A549 (cell line): ENCODE data around the gene PGM1. TPM values are rescaled to one million over a fixed set of nuclear protein-coding genes. Genes with fewer than 3 reads are reported as not detected.
A peak's percentile ranks its signal among the peaks of the same experiment; 100 is the strongest.

Experiments used
- ATAC-seq, 2 experiments: fragments of 200-7000 bp in 1 of 2; fragments of >200 bp in 1 of 2; cut with Nextera tagmentation in 1 of 2; cut with Tn5 transposase in 1 of 2; 3 replicates each; pipeline versions ENCODE4 v1.8.0 to v1.9.1; 2018 to 2020; ENCODE audit warnings: mild to moderate bottlenecking in 1 of 2, moderate library complexity in 1 of 2
- CTCF ChIA-PET: fragments of 300-600 bp; sonication (Branson Sonifier 250); formaldehyde crosslinking; extraction: SDS; loops from one replicate; lab custom pipeline; 2021; ENCODE audit warnings: antibody characterized with exemption, inconsistent platforms; lab: Yijun Ruan, JAX
- POLR2A ChIA-PET: fragments of 350-600 bp; formaldehyde crosslinking; extraction: SDS; loops from one replicate; lab custom pipeline; 2021; ENCODE audit warnings: antibody characterized with exemption, inconsistent platforms; lab: Yijun Ruan, JAX
- DNase-seq, 2 experiments: peaks; one replicate each; pipeline versions ENCODE4 v3.0.0 to v3.0.0-alpha.2; 2011 to 2016; ENCODE audit warnings: low read depth in 1 of 2, low spot score in 1 of 2
- FAIRE-seq: peaks from 2 replicates; lab custom pipeline; 2011; peaks lifted over from hg19 to GRCh38; lab: Jason Lieb, UNC
- H3K27ac ChIP-seq, 2 experiments: fragments of >200 bp; sonication (Bioruptor Twin); formaldehyde crosslinking; 3 replicates each; pipeline ENCODE4 v1.5.1; 2016 to 2017
- H3K4me1 ChIP-seq: fragments of >200 bp; sonication (Bioruptor Twin); formaldehyde crosslinking; 3 replicates; pipeline ENCODE4 v1.6.1; 2016
- H3K4me2 ChIP-seq: fragments of >200 bp; sonication (Bioruptor Twin); formaldehyde crosslinking; 3 replicates; pipeline ENCODE4 v1.6.1; 2016
- H3K4me3 ChIP-seq: fragments of >200 bp; sonication (Bioruptor Twin); formaldehyde crosslinking; 3 replicates; pipeline ENCODE4 v1.5.1; 2016
- H3K9me3 ChIP-seq: fragments of >200 bp; sonication (Bioruptor Twin); formaldehyde crosslinking; 3 replicates; pipeline ENCODE4 v1.6.1; 2016
- ATOH8 ChIP-seq: fragments of 250-450 bp; sonication (Bioruptor Pico); IDR thresholded peaks from 2 replicates; pipeline ENCODE4 v1.5.0; 2020; ENCODE audit warnings: low read depth, mild to moderate bottlenecking, moderate library complexity
- CTCF ChIP-seq: fragments of >200 bp; sonication (Bioruptor Twin); formaldehyde crosslinking; IDR thresholded peaks from 3 replicates; pipeline ENCODE4 v1.5.1; 2016
- E2F6 ChIP-seq: IDR thresholded peaks from 2 replicates; pipeline ENCODE4 v1.6.1; 2012; ENCODE audit warnings: low read depth, borderline replicate concordance
- FOSL2 ChIP-seq, 2 experiments: fragments of 450-650 bp in 1 of 2; fragments of >200 bp in 1 of 2; sonication (Bioruptor Twin) in 1 of 2; formaldehyde crosslinking; IDR thresholded peaks; 2 replicates each; pipeline versions ENCODE4 v1.5.0 to v1.6.1; 2016 to 2020; ENCODE audit warnings: mild to moderate bottlenecking in 1 of 2, moderate library complexity in 1 of 2
- HMGXB4 ChIP-seq: fragments of 250-450 bp; sonication (Bioruptor Pico); IDR thresholded peaks from 2 replicates; pipeline ENCODE4 v1.5.0; 2021; ENCODE audit warnings: mild to moderate bottlenecking, moderate library complexity, borderline replicate concordance
- HOXA7 ChIP-seq: fragments of 250-450 bp; sonication (Bioruptor Pico); IDR thresholded peaks from 2 replicates; pipeline ENCODE4 v1.5.0; 2020; ENCODE audit warnings: mild to moderate bottlenecking, moderate library complexity
- MAFK ChIP-seq: fragments of 450-650 bp; IDR thresholded peaks from 2 replicates; pipeline ENCODE4 v1.6.1; 2014; ENCODE audit not compliant: partially characterized antibody
- MAX ChIP-seq: IDR thresholded peaks from 2 replicates; pipeline ENCODE4 v1.6.1; 2012
- POLR2A ChIP-seq: IDR thresholded peaks from 2 replicates; pipeline ENCODE4 v1.6.1; 2012; ENCODE audit warnings: mild to moderate bottlenecking, low read length
- RAD21 ChIP-seq, 2 experiments: fragments of >200 bp in 1 of 2; sonication (Bioruptor Twin) in 1 of 2; formaldehyde crosslinking in 1 of 2; IDR thresholded peaks in 1 of 2; conservative IDR thresholded peaks in 1 of 2; 2 replicates in 1 of 2; 3 replicates in 1 of 2; pipeline ENCODE4 v1.6.1; 2012 to 2018; ENCODE audit warnings: inconsistent platforms in 1 of 2
- REST ChIP-seq: fragments of 200-600 bp; sonication (generic); IDR thresholded peaks from 2 replicates; pipeline ENCODE4 v1.6.1; 2016; ENCODE audit warnings: antibody characterized with exemption, mild to moderate bottlenecking, moderate library complexity
- SMC3 ChIP-seq: fragments of >200 bp; sonication (Bioruptor Twin); formaldehyde crosslinking; IDR thresholded peaks from 3 replicates; pipeline ENCODE4 v1.6.1; 2018; ENCODE audit warnings: inconsistent platforms
- USF2 ChIP-seq: fragments of 450-650 bp; IDR thresholded peaks from 2 replicates; pipeline ENCODE4 v1.6.1; 2014; ENCODE audit warnings: antibody characterized with exemption
- WGBS: methylation state at CpG from one replicate; pipeline ENCODE4 v1.1.6; 2017; ENCODE audit errors: missing lambda C conversion rate; 5-methylcytosine and 5-hydroxymethylcytosine counted together
- polyA plus RNA-seq, 4 experiments: library from polyadenylated mRNA; depleted of rRNA in 3 of 4; stranded (reverse); fragments of >200 nt; fragmentation: RNase III in 1 of 4; extraction: RNeasy Plus Mini Kit Qiagen cat#74134 plus additional on column Dnase treatment in 1 of 4; gene quantifications; 2 replicates in 3 of 4; 3 replicates in 1 of 4; pipeline ENCODE4 v1.2.3, GENCODE V29; 2011 to 2017

Gene PGM1
- polyA plus RNA-seq, 2 of the 4 experiments (the other 2 are of a cell fraction): 25.5 to 50.2 TPM

- Histone ChIP-seq H3K4me3 (no peak overlapping the region), H3K4me1 (peaks cover 17% of the 10 kb centered on the region), H3K4me2 (peak overlapping the region; percentile 72), H3K9me3 (peaks cover 4% of the 10 kb centered on the region), H3K27ac (peak overlapping the region; percentile 81 to 86)
- TF ChIP-seq POLR2A: no peak
- peak; percentile 91 for TF ChIP-seq SMC3
- TF ChIP-seq RAD21 (conservative IDR thresholded peaks at IDR 0.05 in 1 of 2, IDR thresholded peaks at IDR 0.05 in 1 of 2): peak; percentile 91 to 93
- TF ChIP-seq MAX: peak; percentile 51
- no peak for TF ChIP-seq E2F6
- peak; percentile 38; the same call in 1 of the 2 replicates for TF ChIP-seq FOSL2 (IDR thresholded peaks at IDR 0.05)
- TF ChIP-seq FOSL2 (CRISPR knock-in tag; IDR thresholded peaks at IDR 0.05): peak; percentile 88
- TF ChIP-seq HMGXB4 (CRISPR knock-in tag): no peak
- no peak for TF ChIP-seq USF2
- no peak for TF ChIP-seq MAFK
- TF ChIP-seq HOXA7: no peak
- TF ChIP-seq ATOH8 (CRISPR knock-in tag): no peak
- peak; percentile 76 for TF ChIP-seq CTCF
- TF ChIP-seq REST: no peak
- peak; percentile 28 for FAIRE-seq
- ChIA-PET CTCF (interaction anchor here (0.6 to 4.7 kb wide), 42 partner anchors 9 to 572 kb away, joined by 3 to 41 read pairs (median 4); no protein-coding TSS in a partner anchor), POLR2A (no interaction called here)
- DNase-seq: peak; percentile 80 to 84
- peak; percentile 99 for ATAC-seq
- WGBS: 5% methylated on average over 9 of the region's 9 CpGs
Measured at GRCh38 chr1:63674238-63674864, 81.1 kb downstream of the PGM1 start.
